ENCODE results near the gene PNPLA7. TPM values are rescaled to one million over a fixed set of nuclear protein-coding genes. Genes with fewer than 3 reads are reported as not detected.
"Not testable (repeated sequence)": the region's sequence is repeated elsewhere in the genome, so short reads cannot be mapped to it uniquely, and the experiment has no call there.

PNPLA7 gene
- total RNA-seq, 1 donor, result 11.6 TPM

DNA sequence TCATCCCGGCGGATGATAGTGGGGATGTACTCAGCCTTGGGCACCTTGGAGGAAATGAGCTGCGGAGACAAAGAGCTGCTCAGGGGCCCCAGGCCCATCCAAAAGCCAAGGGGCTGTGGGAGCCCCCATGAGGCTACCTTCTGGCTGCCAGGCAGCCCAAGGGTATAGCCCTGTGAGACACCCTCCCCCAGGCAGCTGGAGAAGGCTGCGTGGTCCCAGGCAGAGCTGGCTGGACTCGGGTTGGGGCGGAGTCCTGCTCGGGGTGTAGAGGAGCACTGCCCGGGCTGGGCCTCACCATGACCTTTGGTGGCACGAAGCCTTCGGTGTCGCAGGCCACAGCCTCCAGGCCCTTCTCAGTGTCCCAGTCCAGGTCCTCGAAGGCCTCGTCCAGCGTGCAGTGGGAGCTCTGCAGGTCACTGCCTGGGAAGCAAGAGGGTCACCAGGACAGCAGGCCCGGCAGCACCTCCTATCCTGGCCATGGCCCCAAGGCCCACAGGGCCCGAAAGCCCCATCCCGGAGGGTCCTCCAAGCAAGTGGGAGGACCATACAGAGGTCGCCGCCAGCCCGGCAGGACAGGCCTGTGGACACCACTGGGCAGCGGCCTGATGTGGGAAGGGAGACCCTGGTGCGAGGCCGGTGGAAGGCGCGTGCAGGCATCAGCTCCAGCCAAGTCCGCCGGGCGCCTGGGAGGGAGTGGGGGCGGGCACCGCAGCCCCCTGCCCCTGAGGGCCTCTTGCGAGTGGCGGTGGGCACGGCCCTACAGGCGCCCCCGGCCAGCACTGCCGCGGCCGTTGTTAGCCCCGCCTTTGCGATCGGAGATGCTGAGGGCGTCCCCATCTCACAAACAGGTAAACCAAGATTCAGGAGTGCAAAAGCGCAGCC, 97.2 kb downstream of the PNPLA7 start:
- DNase-seq (ENCODE audit: low read depth in 2 of 3, low spot score in 2 of 3), result no peak

DNA sequence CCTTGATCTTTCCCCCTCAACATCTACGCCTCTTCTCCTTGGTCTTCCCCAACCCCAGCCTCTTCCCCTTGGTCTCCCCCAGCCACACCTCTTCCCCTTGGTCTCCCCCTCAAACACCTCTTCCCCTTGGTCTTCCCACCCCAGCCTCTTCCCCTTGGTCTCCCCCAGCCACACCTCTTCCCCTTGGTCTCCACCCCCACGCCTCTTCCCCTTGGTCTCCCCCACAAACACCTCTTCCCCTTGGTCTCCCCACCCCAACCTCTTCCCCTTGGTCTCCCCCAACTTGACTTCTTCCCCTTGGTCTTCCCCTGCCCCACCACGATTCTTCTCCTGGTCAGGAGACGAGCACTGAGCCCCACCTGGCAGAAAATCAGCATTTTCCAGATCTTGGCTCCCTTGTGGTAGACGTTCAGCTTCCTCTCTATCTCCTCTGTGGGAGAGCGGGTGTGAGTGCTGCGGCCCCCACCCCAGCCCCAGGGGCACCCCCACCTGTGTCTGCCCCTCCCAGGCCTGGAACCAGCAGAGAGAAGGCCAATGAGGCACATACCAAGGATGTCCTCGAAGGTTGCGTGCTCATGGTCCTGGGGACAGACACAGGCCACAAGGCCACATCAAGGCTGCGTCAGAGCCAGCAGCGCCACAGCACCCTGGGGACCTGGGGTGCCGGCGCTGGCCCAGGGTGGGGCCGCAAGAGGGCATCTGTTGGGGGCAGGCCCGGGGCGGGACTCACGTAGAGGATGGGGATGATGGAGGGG, 98.0 kb downstream of the PNPLA7 start:
- peak in 1 of 3 donors; percentile 28 for DNase-seq (ENCODE audit: low read depth in 2 of 3, low spot score in 2 of 3)

- not testable (repeated sequence) for DNase-seq (ENCODE audit: low read depth in 2 of 3, low spot score in 2 of 3)
These were observed 98.8 kb downstream of the PNPLA7 start for GRCh38 chr9:137451264-137452005.

GRCh38 chr9:137450539-137451222, 99.5 kb downstream of the PNPLA7 start:
- DNase-seq (ENCODE audit: low read depth in 2 of 3, low spot score in 2 of 3), result not testable (repeated sequence)

DNA sequence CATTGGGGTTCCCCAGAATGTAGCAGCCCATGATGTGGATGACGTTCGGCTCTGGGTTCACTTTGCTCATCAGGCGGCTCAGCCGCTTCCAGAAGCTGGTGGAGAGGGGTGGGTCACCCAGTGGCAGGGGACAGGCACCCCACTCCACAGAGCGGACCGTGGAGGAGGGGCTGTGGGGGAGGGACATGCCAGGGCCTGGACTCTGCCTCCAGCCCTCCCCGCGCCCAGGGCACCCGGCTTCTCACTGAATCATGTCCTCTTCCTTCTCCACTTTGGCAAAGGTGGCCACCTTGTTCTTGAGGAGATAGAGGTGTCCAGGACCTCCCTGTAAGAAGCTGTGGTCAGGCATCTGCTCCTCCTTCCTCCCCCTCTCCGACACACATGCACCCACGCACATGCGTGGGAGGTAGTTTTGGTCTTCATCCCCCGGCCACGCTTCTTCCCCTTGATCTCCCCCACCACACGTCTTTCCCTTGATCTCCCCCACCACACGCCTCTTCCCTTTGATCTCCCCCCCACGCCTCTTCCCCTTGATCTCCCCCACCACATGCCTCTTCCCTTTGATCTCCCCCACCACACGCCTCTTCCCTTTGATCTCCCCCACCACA, 100.2 kb downstream of the PNPLA7 start:
- no peak for DNase-seq (ENCODE audit: low read depth in 2 of 3, low spot score in 2 of 3)

DNA sequence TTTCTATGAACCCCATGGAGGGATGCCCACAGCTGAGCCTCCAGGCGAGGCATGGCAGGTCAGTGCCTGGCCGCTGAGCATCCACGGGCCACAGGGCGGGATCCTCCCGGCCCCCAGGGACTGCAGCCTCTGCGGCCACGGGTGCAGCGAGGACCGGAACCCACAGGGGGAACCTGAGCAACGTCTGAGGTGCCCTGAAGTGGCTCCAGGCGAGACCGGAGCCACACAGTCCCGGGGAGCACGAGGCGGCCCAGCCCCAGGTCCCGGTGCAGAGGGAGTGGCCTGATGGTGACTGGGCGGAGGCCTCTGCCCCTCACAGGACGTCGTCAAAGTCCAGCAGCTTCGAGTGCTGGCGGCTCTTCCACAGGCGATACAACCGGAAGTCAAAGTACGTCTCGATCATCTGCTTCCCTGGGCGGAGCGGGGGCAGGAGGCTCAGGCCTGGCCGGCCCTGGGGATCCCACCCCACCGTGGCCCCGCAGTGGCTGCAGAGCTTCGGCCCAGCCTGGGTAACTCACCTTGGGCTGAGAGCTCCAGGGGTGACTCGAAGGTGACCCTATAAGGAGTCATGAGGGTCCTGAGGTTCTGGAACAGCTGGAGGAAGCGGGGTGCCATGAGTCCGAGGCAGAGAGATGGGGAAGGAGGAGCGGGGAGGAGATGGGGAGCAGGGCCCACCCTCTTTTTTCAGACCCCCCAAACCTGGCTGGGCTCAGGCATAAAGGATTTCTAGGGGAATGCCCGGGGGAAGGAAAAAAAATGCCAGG, 100.9 kb downstream of the PNPLA7 start:
- DNase-seq (ENCODE audit: low read depth in 2 of 3, low spot score in 2 of 3), result no peak

- DNase-seq (ENCODE audit: low read depth in 2 of 3, low spot score in 2 of 3), result no peak
These were observed 101.6 kb downstream of the PNPLA7 start for GRCh38 chr9:137448602-137448962.

DNA sequence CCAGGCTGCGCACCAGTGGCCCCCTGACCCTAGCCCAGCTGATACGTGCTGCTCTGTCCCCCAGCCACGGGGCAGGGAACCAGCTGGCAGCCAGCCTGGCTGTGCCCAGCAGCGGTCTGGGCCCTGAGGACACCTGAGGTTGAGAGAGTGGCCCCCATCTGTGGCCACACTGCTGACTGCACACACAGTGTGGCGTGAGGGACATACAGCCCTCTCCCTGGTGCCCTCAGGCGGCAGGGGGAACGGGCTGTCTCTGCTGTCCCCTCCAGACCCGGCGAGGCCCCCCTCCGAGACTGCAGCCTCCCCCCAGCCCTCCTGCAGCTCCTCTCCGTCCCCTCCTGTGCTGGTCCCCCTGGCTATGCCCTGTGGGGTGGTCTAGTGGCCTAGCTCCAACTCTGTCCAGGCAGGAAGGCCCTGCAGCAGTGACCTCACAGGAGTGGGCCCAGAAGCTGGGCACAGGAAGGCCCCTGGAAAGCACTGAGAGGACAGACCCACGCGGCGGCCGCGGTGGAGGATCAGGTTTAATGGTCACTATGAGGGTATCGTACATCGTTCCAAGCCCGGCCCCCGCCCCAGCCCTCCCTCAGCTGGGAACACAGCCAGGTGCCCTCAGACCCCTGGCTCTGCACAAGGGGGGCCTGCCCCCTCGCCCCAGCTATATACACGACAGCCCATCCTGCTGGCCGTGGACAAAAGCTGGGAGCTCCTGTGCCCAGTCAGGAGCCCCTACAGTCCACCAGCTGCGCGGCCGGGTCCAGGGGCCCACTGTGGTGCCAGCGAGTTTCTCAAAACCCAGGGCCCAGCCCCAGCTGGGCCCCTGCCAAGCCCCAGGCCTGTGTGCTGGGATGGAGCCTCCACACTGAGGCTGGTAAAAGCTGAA, 102.2 kb downstream of the PNPLA7 start:
- no peak for DNase-seq (ENCODE audit: low read depth in 2 of 3, low spot score in 2 of 3)

DNA sequence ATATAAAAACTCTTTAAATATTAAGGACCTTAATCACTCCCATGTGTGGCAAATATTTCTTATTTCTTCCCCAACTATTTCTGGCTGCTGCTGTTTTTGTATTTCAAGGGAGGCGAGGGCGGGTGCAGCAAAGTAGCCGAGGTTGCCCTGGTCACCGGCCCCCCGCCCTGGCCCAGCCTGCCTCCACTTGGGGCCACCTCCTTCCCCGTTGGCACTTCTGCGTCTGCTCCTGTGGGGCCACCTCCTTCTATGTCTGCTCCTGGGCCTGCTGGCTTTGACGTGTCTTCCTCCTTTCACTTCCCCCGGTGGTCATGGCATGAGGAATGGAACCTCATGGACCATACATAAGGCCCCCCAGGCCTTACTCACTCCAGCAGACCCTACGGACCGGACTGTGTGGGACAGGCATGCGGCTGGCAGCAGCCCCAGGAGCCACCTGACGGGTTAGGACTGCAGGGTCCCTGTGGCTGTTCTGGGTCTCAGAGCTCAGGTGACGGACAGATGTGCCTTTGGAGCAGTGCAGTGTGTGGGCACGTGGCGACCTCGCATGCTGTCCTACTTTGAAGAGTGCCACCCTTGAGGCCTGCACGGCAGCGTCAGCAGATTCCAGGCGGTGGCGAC, 103.2 kb downstream of the PNPLA7 start:
- DNase-seq (ENCODE audit: low read depth in 2 of 3, low spot score in 2 of 3), result no peak

DNA sequence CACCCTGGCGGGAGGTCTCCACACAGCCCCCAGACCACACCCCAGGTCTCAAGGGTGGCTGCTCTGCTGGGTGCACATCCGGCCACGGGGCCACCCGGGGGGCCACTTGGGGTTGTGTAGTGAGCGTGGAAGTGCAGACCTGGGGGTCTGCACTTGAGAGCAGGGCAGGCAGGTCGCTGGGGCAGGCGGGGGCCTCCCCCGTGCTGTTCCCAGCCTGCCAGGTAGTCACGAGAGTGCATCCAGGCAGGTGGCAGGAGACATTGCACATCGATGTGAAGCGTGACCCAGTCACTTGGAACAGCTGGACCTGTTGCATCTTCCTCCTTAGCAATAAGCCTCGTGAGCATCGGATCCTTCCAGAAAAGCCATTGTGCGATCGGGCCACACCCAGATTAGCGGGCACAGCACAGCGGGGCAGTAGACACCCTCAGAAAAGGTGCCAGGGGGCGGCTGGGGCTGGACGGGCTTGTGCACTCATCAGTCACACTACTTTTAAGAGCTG, 104.2 kb downstream of the PNPLA7 start:
- DNase-seq (ENCODE audit: low read depth in 2 of 3, low spot score in 2 of 3), result no peak

DNA sequence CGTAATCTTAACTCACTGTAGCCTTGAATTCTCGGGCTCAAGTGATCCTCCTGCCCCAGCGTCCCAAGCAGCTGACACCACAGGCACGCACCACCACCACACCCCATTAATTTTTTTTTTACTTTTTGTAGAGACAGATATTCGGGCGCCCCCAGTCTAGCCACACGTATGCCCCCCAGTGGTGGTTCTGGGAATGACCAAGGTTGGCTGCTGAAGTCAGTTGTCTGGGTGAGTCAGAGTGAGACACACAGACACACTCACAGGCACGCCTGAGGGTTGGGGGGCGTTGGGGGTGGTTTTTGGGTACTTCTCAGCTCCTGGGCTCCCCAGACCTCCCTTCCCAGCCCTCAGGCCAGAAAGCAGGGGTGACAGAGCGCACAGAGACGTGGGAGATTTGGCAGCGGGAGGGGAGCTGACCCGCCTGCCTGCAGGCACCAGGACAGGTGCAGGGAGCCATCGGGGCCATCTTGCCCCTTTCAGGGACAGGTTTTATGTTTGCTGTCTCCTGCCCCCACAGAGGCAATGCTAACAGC, 104.9 kb downstream of the PNPLA7 start:
- peak; percentile 74 to 92 (median 85) for DNase-seq (ENCODE audit: low read depth in 2 of 3, low spot score in 2 of 3)

- DNase-seq (ENCODE audit: low read depth in 2 of 3, low spot score in 2 of 3), result no peak
These were observed 106.0 kb downstream of the PNPLA7 start for GRCh38 chr9:137444106-137444790.

GRCh38 chr9:137441935-137442321, 108.3 kb downstream of the PNPLA7 start:
- DNase-seq (ENCODE audit: low read depth in 2 of 3, low spot score in 2 of 3), result no peak

GRCh38 chr9:137441289-137441934, 108.8 kb downstream of the PNPLA7 start, which contains the start of gene ENTPD8:
ENTPD8 (minus strand) TSS chr9:137441357; CDS start chr9:137438285, 3,072 bp downstream.
- DNase-seq (ENCODE audit: low read depth in 2 of 3, low spot score in 2 of 3), result peak in 2 of 3 donors; percentile 51 to 53

GRCh38 chr9:137439158-137439714, 111.0 kb downstream of the PNPLA7 start:
- DNase-seq (ENCODE audit: low read depth in 2 of 3, low spot score in 2 of 3), result no peak

- DNase-seq (ENCODE audit: low read depth in 2 of 3, low spot score in 2 of 3), result no peak
These were observed 111.5 kb downstream of the PNPLA7 start for GRCh38 chr9:137438591-137439157.
